Umbilical cord (tissue), 2 donors: Measurements from ENCODE around the gene FNIP2. TPM values are rescaled to one million over a fixed set of nuclear protein-coding genes. Genes with fewer than 3 reads are reported as not detected.

Experiments used
- DNase-seq: peaks from one replicate; pipeline ENCODE4 v3.0.0-alpha.2; 2015; ENCODE audit warnings: low spot score
- total RNA-seq: library from RNA; depleted of rRNA; stranded (reverse); fragments of >200 nt; gene quantifications from one replicate; pipeline ENCODE4 v1.2.3, GENCODE V29; 2014; ENCODE audit warnings: low replicate concordance; ENCODE audit not compliant: insufficient read depth

The FNIP2 gene
- total RNA-seq, 1 donor from 2014 or later, result 69.3 TPM

DNA sequence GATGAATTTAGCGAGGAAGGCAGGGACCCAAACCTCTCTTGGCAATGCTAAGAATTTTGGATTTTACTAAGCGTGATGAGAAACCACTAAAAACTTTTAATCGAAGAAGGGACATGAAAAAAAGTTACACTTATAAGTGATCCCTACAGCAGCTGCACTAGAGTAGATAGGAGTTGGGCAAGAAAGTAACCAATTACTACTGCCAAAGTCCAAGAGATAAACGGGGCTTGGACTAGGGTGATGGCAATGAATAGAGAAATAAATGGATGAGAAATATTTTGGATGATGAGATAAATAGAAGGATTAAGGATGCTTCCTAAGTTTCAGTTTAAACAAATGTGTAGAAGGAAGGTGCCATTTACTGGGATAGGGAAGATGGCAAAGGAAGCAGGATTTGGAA lies 6.3 kb upstream of the FNIP2 start:
- no peak for DNase-seq

DNA sequence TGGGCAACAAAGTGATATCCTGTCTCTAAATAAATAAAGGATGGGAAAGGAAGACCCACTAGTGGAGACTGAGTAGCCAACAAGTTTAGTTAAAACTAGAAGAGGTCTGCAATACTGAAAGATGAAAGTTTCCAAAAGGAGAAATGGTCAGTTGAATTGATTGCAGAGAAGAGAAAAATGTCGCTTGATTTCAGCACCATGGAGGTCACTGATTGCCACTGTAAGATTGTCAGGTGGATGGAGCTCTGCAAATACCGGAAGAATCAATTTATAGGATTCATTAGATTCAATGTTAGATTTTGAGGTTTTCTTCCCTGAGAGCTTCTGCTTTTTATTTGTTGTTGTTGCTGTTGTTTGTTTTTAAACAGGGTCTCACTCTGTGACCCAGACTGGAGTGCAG lies 5.4 kb upstream of the FNIP2 start:
- DNase-seq, result no peak

DNA sequence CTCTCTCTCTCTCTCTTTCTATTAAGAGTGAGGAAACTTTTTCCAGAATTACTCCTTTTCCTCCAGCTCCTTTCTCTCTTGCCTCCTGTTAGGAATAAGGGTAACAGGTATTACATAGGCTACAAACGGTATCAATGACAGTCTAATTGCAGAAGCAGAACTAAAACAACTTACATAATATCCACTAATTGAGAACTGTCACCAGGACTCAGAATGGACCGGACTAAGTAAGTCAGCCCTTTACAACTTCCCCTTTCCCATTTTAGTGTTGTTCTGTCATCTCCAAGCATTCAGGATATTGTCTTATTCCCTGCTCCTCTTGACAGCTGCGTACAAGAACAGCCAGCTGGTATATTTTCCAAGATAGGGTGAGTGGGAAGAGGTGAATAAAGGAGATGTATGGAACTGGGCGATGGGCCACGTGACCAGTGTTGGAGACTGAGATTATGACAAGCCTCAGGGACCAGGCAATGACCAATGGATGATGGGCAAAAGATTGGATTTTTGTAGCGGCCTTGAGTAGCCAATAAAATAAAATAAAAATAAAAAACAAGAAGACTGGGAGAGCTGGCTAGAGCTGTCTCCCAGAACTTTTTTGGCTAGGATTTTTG lies 2.3 kb upstream of the FNIP2 start:
- DNase-seq, result no peak

DNA sequence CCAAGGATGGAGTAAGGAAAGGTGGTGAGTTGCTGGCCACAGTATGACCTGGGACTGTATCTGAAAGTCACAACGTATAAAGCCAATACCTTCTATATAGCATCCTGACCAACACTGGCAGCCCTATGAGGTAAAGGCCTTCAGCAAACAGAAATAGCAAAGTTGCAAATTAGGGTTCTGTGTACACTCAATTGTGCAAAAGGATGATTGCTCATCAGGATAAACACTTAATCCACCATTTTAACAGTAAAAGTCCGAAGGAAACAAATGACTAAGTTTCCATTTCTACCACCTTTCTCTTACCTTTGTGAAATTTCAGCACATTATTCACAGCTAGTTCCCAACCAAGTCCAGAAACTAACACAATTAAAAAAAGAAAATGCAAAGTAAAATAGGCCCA lies 1.4 kb upstream of the FNIP2 start:
- no peak for DNase-seq

DNA sequence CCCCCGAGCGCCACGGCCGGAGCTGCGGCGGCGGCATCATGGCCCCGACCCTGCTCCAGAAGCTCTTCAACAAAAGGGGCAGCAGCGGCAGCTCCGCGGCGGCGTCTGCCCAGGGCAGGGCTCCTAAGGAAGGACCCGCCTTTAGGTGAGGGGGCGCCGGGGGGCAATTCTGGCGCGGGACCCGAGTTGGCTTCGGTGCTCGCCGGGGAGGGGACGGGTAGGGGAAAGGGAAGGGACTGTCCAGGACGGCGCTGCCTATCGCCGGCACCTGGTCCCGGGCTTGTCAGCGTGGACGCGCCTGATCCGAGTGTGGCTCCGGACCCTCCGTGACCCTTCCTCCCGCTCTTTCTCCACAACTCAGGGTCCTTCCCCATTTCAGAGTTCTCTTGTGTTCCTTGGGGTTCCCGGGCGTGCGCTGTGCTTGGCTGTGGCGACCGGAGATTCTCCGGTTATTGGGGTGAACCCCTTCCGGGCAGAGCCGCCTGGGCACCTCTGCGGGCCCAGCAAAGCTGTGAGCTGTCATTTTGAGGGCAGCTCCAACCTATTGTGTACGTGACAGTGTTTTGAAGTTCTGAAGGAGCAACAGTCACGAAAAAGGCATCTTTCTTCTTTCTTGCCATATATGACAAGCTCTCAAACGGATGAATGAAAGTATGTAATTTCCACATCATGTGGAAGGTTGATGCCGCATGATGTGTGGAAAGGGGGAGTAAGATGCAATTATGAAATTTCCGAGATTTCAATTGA lies 522 bp downstream of the FNIP2 start:
- no peak for DNase-seq

DNA sequence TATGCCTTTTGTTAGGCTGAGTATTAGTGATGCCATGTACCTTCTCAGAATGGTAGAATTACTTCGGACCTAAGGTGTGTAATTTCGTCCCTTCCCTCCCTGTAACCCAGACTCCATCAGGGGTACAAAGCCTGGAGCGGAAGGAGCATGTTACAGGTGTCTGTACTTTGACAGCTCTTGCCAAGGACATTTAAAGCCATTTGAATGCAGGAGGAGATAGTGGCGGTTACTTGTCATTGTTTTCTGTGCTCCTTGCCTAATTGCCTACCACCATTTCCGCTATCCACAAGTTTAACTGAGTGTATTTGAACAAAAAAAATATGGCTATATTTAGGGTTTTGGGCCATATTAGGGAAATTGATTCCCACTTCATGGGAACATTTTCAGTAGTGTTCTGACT lies 1.8 kb downstream of the FNIP2 start:
- no peak for DNase-seq

DNA sequence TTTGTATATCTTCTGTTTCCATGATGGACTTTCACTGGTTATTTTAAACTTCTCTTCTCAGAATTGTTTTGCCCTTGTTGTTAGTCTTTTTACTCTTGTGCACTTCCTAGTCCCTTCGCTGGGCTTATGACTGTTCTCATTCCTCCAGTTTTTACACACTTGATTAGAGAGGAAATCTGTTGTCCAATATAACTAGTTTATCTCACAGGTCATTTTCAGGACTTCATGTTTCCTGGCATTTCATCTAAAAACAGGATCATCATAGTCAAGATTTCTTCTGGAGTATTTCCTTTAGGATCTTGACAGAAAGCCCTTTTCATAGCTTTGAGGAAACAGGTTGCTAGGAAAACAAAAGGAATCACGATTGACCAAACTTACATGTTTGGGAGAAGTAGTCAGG lies 3.0 kb downstream of the FNIP2 start:
- DNase-seq, result no peak

DNA sequence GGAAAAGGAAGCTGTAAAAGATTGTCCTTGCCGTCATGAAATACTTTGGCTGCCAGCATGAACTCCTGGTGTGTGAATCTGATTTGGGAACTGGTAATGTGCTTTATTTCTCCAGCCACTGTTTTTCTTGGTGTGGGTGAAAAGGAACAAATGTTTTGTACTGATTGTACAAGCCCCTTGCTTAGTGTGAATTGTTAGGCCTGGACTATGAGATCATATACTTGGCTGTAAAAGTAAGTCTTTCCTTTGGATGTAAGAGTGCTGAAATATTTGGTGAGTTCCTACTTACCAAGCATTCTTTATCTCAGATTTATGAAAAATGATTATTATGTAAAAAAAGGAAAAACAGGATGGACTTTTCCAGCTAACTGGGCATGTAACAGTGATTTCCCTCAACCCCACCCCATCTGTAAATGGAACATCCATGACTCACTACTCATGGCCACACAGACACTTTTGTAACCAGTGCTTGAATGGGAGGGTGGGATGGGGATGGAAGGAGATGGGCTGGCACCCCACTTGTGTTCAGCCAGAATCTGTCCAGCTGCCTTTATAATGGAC lies 6.3 kb downstream of the FNIP2 start:
- peak; percentile 67 for DNase-seq

DNA sequence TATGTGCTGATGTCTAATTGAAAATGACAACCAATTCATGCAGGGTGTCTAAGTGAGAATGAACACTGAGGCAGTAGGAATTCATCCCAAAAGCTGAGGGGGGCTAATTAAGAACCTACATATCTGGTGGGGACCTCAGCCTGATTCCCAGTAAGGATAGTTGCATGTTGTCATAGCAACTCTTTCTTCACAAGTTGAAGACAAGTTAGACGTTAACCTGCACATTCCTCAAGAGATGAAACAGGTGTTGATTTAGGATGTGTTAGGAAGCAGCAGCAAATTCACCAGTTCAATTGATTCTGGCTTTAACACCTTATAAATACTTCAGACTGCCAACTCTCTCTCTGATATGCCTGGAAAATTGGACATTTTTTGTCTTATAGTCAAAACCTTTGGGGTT lies 7.3 kb downstream of the FNIP2 start:
- DNase-seq, result no peak

DNA sequence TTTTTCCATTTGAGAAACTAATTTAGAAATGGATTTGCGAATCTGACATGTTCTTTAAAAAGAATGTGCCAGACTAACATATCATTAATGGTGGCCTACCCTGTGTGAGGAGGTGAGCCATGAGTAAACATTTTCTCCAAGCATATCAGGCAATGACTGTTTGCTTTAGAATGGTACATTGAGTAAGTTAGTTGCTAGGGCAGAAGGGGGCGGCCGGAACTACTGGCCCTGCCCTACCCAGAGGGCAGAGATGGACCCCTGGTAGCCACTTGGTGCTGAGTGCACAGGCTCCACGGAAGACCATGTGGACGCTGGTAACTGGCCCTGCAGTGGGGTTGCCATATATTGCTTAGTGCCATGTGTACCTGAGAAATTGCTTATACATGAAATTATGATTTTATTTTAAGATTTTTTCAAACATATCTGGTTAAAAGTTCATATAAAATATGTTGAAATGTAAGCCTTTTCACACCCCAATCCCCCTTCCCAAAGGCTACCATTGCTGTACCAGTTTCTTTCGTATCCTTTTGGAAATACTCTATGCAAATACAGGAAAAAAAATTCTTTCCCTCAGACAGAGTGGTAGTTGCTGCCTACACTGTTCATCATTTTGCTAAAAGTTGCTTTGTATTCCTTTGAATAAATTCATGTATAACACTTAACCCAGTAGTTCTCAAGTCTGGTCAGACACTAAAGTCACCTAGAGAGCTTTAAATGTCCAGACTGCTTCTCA lies 8.8 kb downstream of the FNIP2 start:
- no peak for DNase-seq

DNA sequence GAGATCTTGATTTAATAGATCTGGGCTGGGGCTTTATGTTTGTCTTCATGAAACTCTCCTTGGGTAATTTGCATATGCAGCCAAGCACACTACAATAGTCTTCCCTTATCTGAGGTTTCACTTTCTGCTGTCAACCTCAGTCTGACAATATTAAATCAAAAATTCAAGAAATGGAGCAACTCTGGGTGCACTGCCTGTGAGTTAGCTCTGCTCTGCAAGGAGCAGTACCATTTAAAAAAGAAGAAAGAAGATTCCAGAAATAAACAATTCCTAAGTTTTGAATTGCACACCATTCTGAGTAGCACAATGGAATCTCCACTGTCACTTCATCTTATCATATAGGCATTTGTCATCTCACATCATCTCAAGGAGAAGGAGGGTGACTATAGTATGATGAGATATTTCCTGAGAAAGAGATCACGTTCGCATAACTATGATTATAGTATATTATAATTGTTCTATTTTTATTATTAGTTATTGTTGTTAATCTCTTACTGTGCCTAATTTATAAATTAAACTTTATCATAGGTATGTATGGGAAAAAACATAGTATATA lies 9.4 kb downstream of the FNIP2 start:
- DNase-seq, result no peak

DNA sequence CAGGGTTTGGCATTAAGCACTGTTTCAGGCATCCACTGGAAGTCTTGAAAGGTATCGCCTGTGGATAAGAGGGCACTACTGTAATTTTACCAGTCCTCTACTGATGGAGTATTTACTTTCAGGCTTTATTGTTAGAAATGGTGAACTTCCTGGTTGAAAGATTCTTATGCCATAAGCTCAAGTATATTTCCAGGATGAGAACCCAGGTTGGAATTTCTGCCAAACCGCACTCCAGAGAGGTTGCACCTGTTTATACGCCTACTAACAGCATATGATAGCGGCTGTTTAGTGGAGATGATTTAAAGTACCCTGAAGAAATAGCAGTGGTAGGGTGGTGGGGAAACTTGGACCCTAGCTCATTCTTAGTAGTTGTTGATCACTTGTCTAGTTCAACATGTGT lies 9.9 kb downstream of the FNIP2 start:
- no peak for DNase-seq

DNA sequence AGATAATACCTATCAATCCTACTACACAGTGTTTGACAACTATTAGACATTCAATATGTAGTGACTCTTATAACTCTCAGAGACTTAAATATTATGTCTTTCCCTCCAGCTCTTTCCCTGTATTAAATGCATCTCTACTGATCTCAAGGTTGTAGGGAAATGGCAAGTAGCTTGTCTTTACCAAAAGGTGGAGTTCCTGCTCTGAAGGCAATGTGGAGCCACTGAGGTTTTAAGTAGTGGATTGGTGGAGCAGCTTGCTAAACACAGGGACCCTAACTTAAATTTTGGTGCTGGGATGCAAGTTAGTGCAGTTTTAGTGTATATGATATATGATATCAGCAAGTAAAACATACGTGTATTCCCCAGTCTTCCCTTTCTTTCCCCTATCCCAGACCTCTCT lies 13.1 kb downstream of the FNIP2 start:
- no peak for DNase-seq

DNA sequence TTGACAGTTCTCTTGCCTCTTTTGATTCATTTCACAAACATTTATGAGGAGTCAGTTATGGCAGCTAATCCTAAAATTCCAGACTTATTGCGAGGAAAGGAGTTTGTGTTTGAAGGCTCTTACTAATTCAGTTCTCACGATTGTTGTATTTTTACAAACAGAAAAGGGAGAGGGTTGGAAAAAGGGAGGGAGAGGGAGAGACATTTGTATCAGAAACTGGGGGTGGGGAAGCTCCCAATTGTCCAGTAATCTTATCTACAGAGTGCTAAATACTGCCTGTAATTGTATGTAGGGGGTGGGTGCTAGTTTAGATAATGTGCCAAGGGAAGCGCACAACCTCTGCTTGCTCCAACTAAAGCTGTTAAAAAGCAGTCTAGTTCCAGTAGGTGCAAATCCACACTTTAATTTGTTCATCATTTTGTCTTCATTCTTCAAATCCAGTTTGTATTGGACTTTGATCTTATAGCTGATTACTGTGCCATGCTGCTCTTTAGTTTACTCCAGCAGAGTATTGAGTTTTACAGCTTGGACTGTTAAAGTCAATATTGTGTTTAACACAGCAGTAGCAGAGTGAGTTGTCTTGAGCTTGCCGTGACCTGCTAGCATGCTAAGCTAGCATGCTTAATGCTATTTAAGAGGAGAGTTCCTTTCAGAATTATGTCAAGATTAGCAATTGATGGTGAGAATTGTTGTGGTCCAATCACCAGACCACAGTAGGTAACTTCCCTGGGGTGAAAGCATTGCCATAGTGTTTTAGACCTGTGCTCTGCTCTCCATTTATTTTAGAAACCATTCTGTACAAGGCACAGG lies 13.9 kb downstream of the FNIP2 start:
- DNase-seq, result no peak

DNA sequence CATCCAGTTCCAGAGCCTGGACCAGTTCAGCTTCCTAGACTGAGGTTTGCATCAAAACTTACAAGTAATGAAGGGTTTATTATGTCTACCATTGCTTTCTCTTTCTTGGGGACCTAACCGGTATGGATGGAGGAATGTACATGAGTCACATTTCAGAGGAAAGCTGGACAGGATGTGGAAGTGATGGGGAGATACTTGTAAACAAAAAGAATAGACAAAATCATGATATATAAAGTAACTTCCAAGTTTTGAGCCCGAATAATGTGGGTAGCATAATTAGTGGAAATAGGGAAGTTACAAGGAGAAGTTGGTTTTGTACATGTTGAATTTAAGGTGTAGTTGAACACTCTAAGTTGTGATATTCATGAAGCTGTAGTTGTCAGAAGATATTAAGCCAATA lies 15.0 kb downstream of the FNIP2 start:
- DNase-seq, result no peak

DNA sequence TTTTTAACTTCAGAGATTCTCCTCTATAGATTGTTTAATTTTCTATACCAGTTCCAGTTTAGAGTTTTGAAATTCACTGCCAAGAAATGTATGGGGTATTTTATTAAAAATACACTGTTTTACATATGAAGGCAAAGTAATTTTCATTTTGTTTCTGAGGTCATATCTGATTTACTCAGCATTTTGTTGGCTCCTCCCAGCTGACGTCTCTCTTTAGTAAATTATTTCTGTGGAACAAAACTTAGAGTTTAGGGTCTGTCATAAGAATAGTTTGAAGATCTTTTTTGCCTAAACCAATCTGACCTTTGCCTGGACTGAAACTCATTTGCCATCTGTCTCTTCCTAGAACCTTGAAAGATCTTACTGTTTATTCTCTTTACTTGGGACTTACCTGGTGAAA lies 16.9 kb downstream of the FNIP2 start:
- DNase-seq, result no peak

DNA sequence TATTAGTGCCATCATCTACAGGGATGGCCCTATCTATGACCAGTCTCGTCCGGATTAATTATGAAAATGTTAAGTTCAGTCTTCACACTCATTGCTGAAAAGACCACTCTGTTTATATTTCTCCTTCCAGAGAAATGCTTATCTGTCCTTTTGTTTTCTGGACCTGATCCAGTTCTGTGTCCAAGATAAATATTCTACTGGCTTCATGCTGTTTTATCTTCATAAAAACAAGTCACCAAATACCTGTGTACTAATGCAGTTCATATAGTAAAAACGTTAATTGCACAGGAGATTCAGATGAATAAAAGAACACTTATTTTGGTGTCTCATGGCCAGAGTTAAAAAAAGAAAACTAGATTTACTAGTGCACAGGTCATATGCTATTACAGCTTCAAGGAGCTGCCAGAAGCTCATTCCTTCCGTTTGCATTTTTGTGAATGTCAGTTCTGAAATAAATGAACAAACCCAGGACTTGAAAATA lies 17.3 kb downstream of the FNIP2 start:
- no peak for DNase-seq

DNA sequence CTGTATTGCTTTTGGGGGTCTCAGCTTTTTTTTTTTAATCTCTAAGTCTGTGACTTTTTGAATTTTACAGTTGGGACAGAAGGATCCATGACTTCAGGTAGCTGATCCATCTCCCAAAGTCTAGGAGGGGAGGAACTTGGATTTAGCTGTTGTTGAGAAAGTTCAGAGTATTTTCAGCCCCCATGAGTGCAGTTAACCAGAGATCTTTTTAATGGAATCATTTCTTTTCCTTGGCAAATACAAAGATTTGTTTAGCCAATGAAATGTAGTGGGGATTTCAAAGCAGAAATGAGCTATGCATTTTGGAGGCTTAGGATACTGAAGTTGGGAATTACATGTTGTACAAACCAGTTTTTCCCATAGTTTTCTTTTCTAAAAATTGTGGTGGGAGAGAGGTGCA lies 18.1 kb downstream of the FNIP2 start:
- no peak for DNase-seq

DNA sequence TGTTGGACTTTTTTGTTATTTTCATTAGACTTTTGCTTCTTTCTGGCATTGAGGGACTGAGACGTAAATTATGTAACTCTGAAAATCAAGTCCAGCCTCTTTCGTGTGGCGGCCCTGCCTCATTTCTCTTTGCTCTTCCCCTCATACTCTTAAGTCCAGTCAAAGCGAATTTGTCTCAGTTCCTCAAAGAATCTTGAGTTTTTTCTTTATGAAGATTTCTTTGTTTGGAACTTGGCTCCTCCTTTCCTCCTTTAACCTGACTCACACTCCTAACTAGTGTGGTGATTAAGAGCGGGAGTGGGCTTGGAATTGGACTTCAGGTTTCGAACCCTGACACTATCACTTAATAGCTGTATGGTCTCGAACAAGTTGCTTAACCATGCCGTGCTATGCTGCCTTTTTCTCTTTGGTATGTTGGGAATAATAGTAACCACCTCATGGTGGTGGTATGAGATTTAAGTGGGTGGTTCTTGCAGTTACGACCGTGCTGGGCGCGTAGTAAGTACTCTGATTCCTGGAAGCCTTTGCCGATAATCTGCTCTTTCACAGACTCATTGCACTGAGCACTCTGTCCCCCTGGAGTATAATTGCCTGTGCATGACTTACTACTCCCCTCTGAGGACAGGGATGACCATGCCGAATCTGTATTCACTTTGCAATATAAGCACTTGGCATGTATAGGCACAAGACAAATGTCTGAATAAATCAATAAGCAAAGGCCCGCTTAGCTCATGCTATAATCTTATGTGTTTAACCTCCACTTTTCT lies 19.1 kb downstream of the FNIP2 start:
- no peak for DNase-seq

DNA sequence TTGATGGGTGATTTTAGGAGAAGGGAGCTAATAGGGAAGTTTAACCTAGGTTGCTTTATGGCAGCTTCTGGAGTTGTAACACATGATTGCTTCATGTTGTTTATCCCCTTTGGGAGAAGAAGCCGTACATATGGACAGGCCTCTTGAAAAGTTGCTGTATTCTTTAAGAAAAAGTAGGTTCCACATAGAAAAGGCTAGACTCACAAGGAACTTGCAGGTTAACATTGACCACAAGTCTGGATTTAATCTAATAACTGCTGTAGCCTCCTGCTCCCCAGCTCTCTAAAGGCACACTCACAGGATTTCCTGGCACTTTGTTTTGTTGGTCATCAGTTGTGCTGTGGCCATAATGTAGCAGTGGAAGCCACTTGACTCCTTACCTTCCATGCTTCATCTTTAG lies 19.7 kb downstream of the FNIP2 start:
- no peak for DNase-seq

DNA sequence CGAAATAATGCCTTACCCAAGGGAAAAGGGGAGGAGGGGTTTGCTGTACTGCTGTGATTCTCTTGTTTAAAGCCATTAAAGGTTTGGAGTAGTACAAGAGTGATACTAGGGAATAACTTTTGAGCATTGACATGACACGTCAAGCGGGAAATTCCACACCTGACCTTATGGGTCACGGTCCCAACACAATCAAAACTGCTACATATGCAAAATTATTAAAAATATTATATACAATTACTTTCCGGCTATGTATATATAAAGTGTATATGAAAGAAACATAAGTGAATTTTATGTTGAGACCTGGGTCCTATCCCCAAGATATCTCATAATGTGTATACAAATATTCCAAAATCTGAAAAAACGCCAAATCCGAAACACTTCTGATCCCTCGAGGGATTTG lies 21.0 kb downstream of the FNIP2 start:
- DNase-seq, result no peak
